CMK (cell line): ENCODE data around the gene CTSG.
"Not testable (repeated sequence)": the region's sequence is repeated elsewhere in the genome, so short reads cannot be mapped to it uniquely, and the experiment has no call there.

Experiments
- DNase-seq: peaks from one replicate; pipeline ENCODE4 v3.0.0-alpha.2; 2010; ENCODE audit warnings: low read depth

CTSG gene, protein sequence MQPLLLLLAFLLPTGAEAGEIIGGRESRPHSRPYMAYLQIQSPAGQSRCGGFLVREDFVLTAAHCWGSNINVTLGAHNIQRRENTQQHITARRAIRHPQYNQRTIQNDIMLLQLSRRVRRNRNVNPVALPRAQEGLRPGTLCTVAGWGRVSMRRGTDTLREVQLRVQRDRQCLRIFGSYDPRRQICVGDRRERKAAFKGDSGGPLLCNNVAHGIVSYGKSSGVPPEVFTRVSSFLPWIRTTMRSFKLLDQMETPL

DNA sequence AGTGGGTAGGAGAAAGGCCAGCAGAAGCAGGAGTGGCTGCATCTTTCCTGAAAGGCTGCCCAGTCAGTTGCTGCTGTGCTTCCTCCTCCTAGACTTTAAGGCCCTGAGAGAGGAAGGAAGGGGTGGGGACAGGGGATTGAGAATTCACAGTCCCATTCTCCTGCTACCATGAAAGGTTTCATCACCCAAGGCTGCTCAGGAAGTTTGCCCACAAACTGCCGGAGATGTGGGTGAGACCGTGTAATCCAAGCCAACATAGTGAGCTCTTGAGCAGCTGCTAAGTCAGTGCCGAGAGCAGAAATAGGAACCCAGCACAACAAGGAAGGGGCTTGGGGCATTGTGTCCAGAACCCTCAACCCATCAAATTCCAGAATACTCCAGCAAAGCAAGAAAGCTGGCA is at the start of gene CTSG:
Gene CTSG (minus strand): TSS at position 69 of the 400 bp plus-strand sequence. CDS start 27 bp downstream, at position 42.
- DNase-seq = no peak

DNA sequence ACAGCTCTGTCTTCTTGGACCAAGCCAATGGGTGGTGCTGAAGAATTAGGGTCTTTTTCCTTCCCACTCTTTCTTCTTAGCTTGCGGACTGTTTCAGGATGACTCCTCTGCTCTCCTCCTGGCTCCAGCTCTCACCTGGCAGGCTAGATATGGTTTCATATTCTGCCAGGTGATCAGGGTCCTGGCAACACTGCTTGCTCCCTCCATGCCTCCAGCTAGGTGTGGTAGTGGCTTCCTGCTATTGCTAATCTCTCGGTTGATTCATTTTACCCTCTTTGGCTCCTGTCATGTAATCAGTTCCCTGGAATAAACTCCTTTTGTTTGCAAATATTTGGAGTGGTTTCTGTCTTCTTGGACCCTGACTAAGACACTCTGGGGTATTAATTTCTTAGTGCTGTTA is 37.7 kb upstream of the CTSG start:
- DNase-seq = no peak

DNA sequence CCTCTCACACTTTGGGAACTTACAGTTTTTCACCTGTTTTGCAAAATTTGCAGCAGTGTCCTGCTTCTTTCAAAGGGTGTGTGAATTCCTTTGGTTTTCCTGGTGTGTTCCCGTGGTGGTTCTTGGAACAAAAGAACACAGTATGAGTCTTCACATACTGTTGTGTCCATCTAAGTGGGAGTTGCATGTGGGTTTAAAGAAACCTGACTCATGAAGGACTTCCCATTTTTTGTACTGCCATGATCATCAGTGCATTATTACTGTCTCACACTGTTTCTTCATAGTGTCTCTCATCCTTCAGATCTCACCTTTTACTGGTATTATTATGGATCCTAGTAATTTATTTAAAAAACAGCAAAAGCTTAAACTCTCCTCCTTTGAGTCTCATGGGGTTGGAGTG is 37.2 kb upstream of the CTSG start:
- DNase-seq = no peak

DNA sequence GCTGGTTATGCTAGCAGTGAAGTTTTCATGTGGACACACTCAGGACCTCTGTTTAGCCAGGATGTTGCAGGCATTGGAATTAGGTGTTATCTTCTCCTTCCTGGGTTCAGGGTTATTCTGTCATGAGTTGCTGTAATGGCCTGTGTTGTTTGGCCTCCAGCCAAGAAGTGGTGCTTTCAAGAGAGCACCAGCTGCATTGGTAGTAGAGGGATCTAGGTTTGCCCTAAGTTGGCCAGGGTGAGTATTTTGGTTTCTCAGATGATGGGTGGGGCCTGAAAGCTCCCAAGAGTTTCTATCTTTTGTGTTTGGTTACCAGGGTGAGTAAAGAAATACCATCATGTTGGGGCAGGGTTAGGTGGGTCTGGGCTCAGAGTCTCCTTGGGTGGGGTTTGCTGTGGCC is 36.1 kb upstream of the CTSG start:
- no peak for DNase-seq

DNA sequence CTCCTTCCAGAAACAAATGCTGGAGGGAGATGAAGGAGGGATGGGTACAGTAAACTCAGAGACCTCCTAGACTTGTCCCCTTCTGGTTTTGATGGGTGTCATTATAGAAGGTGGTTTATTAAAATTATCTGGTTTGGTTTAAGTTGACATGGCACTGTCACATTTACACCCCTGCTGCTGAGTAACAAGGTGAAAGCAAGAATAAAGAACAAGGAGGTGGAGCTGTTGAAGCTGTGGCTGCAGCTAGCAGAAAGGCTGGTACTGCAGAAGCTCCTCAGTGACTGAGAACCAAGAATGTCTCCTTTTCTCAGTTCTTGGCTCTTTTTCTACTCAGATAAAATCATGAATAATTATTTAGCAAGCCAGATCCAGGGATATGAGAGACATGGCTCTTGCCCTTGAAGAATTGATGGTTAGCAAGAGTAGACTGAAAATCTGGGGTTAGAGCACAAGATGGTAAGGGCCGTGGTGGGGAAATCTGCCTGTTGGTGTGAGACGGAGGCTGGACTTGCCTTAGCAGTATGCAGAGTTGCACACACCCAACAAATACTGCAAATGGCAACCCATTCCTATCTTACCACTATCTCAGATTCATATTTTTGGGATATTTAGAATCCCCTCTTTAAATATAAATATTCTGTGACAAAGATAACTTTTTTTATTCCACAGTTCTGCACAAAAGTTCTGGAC is 33.8 kb upstream of the CTSG start, which contains the start of gene GZMH:
Gene GZMH (minus strand): TSS at position 31 of the 690 bp plus-strand sequence. CDS start 72 bp downstream, outside the sequence.
- no peak for DNase-seq

DNA sequence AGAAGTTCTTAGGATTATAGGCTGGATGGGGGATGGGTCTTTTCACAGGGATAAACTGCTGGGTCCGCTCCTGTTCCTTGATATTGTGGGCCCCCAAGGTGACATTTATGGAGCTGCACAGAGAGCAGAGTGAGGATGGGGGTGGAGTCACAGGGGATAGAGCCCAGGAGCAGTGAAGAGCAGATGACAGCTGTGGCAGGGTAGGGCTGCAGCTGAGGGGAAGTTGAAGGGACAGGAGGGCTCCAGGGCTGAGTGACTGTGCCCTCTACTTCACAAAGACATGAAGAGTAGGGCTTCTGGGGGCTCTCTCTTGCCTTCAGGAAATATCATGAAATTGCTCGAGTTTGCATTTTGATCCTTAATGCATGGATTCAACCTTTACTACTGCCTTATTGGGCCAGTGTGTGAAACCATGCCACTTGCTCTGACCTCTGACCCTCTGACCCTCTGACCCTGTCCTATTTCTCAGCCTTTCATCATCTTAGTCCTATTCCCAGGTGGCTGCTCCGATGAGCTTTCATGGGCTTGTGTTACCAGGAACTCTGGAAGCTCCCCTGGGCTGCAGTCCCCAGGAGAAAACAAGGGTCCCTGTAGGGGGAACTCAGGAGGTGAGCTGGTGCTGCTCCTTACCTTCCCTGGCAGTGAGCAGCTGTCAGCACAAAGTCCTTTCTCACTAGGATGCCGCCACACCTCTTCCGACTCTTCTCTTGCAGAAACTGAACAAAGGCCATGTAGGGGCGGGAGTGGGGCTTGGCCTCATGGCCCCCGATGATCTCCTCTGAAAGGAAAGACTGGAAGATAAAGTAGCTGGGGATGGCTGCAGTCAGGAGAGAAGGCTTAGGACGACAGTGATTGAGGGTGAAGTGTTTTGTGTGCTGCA is 31.8 kb upstream of the CTSG start:
- DNase-seq = no peak

DNA sequence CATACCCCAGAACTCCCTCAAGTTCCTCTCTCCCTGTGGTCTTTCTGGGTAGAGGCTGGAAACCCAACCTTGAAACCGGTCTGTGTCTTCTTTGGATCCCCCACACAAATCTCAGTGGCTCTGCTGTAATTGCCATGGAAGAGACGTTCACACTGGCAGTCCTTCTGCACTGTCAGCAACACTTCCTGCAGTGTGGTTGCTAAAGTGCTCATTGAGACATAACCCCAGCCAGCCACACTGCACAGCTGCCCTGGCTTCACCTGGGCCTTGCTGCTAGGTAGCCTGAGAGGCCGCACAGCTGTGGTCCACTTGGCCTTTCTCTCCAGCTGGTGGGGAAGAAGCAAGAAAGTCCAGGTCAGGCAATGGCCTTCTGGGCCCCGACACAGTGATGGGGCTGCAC is 31.0 kb upstream of the CTSG start:
- no peak for DNase-seq

DNA sequence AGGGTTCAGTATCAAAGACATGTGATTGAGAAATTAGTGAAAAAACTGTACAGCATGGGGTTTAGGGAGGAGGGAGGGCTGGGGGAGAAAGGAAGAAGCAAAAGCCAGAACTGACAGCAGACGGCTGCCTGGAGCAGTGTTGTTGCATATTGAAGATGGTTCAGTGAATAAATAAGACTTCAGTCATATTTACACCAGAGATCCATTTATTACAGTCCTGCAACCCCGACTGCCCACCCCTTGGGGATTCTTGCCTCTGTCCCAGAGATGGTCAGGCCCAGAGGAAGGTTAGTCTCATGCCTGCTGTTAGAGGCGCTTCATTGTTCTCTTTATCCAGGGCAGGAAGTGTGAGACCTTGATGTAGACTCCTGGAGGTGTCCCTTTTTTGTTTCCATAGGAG is 30.2 kb upstream of the CTSG start:
- no peak for DNase-seq

DNA sequence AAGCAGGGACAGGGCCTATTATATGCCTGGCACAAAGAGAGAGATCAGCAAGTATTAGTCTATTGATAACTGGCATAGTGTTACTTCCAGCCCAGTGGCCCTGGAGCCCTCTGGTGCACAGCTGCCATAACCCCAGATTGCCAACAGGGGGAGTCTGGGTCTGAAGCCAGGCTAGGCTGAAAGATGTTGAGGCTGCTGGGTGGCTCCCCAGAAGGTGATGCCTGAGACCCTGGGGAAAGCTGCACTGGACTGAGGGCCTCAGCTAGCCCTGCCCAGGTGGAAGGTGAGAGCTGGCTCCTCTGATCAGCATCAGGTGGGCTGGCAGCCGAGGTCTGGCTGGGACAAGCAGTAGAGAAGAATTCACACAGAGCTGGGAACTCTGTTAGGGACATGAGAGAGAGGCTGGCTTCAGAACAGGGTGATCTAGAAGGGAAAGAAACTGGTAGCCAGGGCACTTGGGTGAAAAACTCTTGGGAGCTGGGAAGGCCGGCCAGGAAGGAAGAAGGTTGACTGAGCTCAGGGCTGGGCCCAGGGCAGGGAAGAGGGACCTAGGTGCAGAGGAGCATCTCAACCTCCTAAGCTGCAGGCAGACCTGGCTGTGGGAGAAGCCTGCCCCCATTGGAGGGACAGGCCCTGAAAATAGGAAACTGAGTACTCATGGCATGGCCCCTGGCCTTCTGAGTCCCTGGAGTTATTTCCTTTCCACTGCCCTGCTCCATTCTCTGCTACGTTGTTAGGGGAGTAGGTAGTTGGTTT is 29.6 kb upstream of the CTSG start:
- DNase-seq = peak; percentile 14

DNA sequence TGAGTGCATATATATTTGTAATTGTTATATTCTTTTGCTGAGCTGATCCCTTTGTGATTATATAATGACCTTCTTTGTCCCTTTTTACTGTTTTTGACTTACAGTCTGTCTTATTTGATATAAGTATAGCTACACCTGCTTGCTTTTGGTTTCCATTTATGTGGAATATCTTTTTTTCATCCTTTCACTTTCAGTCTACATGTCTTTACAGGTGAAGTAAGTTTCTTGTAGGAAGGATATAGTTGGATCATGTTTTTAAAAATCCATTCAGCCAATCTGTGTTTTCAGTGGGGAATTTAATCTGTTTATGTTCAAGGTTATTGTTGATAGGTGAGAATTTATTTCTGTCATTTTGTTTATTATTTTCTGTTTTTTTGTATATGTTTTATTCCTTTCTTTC is 21.4 kb upstream of the CTSG start:
- DNase-seq = no peak

DNA sequence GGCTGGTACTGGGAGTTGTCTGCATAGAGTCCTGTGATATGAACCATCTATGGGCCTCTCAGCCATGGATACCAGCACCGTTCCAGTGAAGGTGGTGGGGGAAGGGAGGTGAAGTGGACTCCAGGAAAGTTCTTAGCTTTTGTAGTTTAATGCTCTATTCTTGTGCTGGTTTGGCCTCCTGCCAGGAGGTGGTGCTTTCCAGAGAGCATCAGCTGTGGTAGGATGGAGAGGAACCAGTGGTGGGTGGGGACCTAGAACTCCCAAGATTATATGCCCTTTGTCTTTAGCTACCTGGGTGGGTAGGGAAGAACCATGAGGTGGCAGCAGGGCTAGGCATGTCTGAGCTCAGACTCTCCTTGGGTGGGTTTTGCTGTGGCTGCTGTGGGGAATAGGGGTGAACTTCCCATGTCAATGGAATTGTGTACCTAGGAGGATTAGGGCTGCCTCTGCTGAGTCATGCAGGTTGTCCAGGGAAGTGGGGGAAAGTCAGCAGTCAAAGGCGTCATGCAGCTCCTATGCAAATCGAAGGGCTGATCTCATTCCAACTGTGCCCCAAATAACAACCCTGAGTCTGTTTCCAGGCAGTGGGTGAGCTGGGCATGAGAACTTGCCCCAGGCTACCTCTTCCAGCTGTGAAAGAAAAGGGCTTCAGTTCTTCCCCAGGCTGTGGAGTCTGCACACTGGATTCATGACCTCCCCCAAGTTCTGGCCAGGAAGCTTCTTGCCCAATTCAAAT is 19.2 kb upstream of the CTSG start:
- no peak for DNase-seq

DNA sequence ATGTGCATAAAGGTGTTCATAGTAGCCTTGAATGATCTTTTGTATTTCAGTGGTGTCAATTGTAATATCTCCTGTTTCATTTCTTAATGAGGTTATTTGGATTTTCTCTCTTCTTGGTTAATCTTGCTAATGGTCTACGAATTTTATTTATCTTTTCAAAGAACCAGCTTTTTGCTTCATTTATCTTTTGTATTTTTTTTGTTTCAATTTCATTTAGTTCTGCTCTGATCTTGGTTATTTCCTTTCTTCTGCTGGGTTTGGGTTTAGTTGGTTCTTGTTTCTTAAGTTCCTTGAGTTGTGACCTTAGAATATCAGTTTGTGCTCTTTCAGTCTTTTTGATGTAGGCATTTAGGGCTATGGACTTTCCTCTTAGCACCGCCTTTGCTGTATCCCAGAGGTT is 15.0 kb upstream of the CTSG start:
- not testable (repeated sequence) for DNase-seq

DNA sequence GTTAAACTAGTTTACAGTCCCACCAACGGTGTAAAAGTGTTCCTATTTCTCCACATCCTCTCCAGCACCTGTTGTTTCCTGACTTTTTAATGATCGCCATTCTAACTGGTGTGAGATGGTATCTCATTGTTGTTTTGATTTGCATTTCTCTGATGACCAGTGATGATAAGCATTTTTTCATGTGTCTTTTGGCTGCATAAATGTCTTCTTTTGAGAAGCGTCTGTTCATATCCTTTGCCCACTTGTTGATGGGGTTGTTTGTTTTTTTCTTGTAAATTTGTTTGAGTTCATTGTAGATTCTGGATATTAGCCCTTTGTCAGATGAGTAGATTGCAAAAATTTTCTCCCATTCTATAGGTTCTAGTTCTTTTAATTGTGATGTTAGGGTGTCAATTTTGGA is 8.4 kb upstream of the CTSG start:
- DNase-seq = not testable (repeated sequence)

DNA sequence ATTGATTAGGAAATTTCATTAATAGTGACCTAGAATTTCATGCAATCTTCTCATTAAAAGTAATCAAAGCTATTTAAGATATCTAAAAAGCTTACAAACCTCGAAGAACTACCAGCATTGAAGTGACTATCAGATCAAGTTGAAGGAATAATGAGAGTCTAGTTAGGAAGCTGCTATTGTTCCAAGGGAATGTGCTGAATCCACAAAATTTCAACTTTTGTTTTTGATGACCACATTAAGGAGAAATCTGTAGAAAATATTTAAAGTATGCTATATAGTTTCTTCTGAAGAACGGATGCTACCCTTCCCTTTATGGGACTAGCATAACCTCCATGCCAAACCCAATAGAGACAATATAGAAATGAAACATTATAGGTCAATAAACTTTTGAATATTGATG is 2.5 kb upstream of the CTSG start:
- DNase-seq = no peak

DNA sequence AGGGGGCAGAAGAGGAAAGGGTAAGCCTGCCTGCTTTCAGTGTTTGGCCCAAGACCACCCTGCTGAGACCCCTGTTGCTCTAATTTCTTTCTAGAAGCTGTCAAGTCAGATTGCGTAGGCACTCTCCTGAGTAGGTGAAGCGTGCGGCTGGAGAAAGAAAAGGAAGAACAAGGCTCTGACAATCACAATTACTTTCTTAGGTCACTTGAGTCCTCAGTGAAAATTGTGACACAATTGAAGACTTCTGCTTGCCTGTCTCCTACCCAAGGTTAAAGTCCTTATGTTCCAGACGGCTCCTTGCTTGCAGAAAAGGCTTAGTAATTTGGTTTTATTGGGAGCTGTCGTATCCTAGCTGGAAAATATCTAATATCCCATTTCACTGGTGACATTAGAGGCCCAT is 721 bp upstream of the CTSG start:
- no peak for DNase-seq

DNA sequence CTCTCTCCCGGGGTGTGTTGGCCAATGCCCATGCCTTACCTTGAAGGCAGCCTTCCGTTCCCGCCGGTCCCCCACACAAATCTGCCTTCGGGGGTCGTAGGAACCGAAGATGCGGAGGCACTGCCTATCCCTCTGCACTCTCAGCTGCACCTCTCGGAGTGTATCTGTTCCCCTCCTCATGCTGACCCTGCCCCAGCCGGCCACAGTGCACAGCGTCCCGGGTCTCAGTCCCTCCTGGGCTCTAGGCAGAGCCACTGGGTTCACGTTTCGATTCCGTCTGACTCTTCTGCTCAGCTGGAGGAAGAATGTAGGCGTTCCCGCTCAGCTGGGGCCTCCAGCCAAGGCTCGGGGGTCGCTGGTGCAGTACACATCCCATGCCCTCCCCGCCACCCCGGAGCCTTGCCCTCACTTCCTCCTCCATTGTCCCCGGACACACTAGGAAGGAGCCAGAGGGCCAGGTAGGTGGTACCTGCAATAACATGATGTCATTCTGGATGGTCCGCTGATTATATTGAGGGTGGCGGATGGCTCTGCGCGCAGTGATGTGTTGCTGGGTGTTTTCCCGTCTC is 1.8 kb downstream of the CTSG start:
- no peak for DNase-seq

DNA sequence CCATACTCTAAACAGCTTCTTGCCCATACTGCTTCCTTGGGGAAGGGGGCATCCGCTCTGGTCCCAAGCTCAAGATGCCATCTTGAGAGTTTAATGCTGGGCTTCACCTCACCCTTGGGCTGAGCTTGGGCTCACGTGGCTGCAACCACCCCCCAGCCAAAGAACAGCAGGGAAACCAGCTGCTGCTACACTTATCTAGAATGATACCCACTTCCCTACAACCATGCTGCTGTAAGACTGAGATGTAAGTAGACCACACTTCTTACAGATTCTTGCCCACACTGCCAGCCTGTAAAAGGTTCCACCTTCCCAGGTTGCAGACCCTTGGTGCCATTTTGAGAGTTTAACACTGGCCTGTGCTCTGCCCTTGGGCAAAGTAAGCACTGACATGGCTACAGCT is 9.7 kb downstream of the CTSG start:
- DNase-seq = no peak

DNA sequence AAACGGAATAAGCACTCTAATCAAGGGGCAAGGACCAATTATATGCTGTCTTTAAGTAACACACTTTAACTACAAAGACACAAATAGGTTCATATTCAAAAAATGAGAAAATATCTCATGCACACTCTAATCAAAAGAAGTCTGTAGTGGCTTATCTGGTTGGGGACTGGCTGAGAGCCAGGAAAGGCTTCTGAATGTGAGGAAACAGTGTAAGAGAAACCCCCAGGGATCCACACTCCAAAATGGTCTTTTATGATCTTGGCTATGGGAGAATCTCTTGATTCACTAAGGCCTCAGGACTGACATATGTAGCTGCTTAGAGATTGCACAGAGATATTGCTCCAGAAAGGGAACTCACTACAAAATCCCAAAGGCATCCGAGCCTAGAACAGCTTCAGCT is 10.3 kb downstream of the CTSG start:
- no peak for DNase-seq

DNA sequence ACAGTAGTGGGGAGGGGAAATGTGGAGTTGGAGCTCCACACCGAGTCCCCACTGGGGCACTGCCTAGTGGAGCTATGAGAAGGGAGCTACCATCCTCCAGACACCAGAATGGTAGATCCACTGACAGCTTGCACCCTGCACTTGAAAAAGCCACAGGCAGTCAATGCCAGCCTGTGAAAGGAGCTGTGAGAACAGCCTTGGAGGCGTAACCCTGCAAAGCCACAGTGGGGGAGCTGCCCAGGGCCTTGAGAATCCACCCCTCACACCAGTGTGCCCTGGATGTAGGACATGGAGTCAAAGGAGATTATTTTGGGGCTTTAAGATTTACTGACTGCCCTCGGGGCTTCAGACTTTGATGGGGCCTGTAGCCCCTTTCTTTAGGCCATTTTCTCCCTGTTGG is 12.5 kb downstream of the CTSG start:
- no peak for DNase-seq

DNA sequence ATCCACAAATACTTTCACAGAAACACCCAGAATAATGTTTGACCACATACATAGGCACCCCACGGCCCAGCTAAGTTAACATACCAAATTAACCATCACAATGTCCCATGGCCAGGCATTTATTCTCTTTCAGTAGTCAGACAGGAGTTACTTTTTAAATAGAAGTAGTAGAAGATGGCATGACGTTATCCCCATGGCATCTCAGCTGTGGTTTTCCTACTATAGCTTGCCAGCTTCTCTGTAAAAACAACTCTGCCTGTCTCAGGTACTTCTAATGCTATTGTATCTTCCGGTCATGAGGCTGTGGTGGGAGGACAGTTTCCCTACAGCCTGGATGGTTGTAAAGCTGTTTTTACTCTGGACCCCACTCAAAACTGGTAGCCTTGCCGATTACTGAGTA is 19.3 kb downstream of the CTSG start:
- no peak for DNase-seq

DNA sequence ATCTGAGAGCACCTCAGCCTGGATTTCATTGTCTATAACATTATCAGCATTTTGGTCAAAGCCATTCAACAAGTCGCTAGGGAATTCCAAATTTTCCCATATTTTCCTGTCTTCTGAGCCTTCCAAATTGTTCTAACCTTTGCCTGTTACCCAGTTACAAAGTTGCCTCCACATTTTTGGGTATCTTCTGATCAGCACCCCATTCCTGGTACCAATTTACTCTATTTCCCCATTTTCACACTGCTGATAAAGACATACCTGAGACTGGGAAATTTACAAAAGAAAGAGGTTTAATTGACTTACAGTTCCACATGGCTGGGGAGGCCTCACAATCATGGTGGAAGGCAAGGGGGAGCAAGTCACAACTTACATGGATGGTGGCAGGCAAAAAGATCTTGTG is 27.0 kb downstream of the CTSG start:
- DNase-seq = not testable (repeated sequence)
